ENCODE measurements around the gene COX6B2. TPM values are rescaled to one million over a fixed set of nuclear protein-coding genes. Genes with fewer than 3 reads are reported as not detected.

Gene COX6B2
- total and polyA plus RNA-seq, 2 of the 13 experiments (the other 11 are each of a cell fraction or from before 2014, with no cell fraction given): 0.21 TPM; not detected in 1

- TF ChIP-seq TEF (CRISPR knock-in tag; IDR thresholded peaks at IDR 0.05) (no peak; the same call in 1 of the 2 replicates), TBX2 (CRISPR knock-in tag; IDR thresholded peaks at IDR 0.05; ENCODE audit: borderline replicate concordance) (peak; percentile 17; the same call in 1 of the 2 replicates), MBNL3 (CRISPR knock-in tag; conservative IDR thresholded peaks at IDR 0.05) (no peak), GABPA (IDR thresholded peaks at IDR 0.05; ENCODE audit: low read depth, low read length) (no peak), GABPA (CRISPR knock-in tag; IDR thresholded peaks at IDR 0.05; ENCODE audit: low read depth) (peak; percentile 35; the same call in 1 of the 2 replicates), MTF1 (CRISPR knock-in tag; IDR thresholded peaks at IDR 0.05) (no peak), PHF5A (CRISPR knock-in tag; IDR thresholded peaks at IDR 0.05; ENCODE audit: low read depth, unreplicated experiment) (peak; percentile 26), TCF12 (IDR thresholded peaks at IDR 0.05) (no peak), TCF12 (CRISPR knock-in tag; IDR thresholded peaks at IDR 0.05) (no peak), KAT8 (CRISPR knock-in tag; IDR thresholded peaks at IDR 0.05) (peak; percentile 67), GMEB1 (CRISPR knock-in tag; IDR thresholded peaks at IDR 0.05; ENCODE audit: borderline replicate concordance) (peak; percentile 23; the same call in 1 of the 2 replicates), EZH2 (conservative IDR thresholded peaks at IDR 0.05; ENCODE audit: low read depth, low read length) (no peak), SOX13 (IDR thresholded peaks at IDR 0.05) (no peak), SOX13 (CRISPR knock-in tag; conservative IDR thresholded peaks at IDR 0.05 in 1 of 2, IDR thresholded peaks at IDR 0.05 in 1 of 2) (peak in 1 of 2 experiments; percentile 48; a peak in 2 of 4 replicates), SAP130 (CRISPR knock-in tag; IDR thresholded peaks at IDR 0.05; ENCODE audit: low read depth) (peak; percentile 86), ZNF543 (CRISPR knock-in tag; IDR thresholded peaks at IDR 0.05) (no peak), SMC3 (IDR thresholded peaks at IDR 0.05; ENCODE audit: low read length) (no peak), ZC3H13 (CRISPR knock-in tag; IDR thresholded peaks at IDR 0.05) (no peak)
- TF ChIP-seq, protein P1, sequence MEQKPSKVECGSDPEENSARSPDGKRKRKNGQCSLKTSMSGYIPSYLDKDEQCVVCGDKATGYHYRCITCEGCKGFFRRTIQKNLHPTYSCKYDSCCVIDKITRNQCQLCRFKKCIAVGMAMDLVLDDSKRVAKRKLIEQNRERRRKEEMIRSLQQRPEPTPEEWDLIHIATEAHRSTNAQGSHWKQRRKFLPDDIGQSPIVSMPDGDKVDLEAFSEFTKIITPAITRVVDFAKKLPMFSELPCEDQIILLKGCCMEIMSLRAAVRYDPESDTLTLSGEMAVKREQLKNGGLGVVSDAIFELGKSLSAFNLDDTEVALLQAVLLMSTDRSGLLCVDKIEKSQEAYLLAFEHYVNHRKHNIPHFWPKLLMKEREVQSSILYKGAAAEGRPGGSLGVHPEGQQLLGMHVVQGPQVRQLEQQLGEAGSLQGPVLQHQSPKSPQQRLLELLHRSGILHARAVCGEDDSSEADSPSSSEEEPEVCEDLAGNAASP (CRISPR knock-in tag; IDR thresholded peaks at IDR 0.05; ENCODE audit: borderline replicate concordance): peak; percentile 45; the same call in 1 of the 2 replicates
- TF ChIP-seq, protein P2, sequence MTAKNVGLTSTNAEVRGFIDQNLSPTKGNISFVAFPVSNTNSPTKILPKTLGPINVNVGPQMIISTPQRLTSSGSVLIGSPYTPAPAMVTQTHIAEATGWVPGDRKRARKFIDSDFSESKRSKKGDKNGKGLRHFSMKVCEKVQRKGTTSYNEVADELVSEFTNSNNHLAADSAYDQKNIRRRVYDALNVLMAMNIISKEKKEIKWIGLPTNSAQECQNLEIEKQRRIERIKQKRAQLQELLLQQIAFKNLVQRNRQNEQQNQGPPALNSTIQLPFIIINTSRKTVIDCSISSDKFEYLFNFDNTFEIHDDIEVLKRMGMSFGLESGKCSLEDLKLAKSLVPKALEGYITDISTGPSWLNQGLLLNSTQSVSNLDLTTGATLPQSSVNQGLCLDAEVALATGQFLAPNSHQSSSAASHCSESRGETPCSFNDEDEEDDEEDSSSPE (CRISPR knock-in tag; IDR thresholded peaks at IDR 0.05): 0 out of 2 replicates have a peak, but pooled peaks have one; percentile 16
- TF ChIP-seq, protein P3, sequence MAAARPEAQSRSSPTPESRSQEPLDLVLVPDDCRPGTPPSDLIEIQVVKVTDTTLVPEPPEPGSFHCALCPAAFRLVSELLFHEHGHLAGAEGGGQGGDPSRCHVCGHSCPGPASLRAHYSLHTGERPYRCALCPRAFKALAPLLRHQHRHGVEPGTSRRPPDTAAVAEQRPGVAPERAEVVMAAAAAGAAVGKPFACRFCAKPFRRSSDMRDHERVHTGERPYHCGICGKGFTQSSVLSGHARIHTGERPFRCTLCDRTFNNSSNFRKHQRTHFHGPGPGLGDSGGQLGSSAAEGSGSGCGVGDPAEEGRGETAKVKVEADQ (CRISPR knock-in tag; IDR thresholded peaks at IDR 0.05; ENCODE audit: borderline replicate concordance): no peak
- TF ChIP-seq, protein P4, sequence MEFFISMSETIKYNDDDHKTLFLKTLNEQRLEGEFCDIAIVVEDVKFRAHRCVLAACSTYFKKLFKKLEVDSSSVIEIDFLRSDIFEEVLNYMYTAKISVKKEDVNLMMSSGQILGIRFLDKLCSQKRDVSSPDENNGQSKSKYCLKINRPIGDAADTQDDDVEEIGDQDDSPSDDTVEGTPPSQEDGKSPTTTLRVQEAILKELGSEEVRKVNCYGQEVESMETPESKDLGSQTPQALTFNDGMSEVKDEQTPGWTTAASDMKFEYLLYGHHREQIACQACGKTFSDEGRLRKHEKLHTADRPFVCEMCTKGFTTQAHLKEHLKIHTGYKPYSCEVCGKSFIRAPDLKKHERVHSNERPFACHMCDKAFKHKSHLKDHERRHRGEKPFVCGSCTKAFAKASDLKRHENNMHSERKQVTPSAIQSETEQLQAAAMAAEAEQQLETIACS (CRISPR knock-in tag; IDR thresholded peaks at IDR 0.05): no peak
- TF ChIP-seq, protein P5, sequence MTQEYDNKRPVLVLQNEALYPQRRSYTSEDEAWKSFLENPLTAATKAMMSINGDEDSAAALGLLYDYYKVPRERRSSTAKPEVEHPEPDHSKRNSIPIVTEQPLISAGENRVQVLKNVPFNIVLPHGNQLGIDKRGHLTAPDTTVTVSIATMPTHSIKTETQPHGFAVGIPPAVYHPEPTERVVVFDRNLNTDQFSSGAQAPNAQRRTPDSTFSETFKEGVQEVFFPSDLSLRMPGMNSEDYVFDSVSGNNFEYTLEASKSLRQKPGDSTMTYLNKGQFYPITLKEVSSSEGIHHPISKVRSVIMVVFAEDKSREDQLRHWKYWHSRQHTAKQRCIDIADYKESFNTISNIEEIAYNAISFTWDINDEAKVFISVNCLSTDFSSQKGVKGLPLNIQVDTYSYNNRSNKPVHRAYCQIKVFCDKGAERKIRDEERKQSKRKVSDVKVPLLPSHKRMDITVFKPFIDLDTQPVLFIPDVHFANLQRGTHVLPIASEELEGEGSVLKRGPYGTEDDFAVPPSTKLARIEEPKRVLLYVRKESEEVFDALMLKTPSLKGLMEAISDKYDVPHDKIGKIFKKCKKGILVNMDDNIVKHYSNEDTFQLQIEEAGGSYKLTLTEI (CRISPR knock-in tag; conservative IDR thresholded peaks at IDR 0.05): no peak
Measured at GRCh38 chr19:55333870-55334269, 20.6 kb downstream of the COX6B2 start (continued).

Measured in HepG2 (cell line).